Measurements from ENCODE around the gene SYCE3.
A peak's percentile ranks its signal among the peaks of the same experiment; 100 is the strongest.
"Not testable (repeated sequence)": the region's sequence is repeated elsewhere in the genome, so short reads cannot be mapped to it uniquely, and the experiment has no call there.

SYCE3 gene, protein sequence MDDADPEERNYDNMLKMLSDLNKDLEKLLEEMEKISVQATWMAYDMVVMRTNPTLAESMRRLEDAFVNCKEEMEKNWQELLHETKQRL

DNA sequence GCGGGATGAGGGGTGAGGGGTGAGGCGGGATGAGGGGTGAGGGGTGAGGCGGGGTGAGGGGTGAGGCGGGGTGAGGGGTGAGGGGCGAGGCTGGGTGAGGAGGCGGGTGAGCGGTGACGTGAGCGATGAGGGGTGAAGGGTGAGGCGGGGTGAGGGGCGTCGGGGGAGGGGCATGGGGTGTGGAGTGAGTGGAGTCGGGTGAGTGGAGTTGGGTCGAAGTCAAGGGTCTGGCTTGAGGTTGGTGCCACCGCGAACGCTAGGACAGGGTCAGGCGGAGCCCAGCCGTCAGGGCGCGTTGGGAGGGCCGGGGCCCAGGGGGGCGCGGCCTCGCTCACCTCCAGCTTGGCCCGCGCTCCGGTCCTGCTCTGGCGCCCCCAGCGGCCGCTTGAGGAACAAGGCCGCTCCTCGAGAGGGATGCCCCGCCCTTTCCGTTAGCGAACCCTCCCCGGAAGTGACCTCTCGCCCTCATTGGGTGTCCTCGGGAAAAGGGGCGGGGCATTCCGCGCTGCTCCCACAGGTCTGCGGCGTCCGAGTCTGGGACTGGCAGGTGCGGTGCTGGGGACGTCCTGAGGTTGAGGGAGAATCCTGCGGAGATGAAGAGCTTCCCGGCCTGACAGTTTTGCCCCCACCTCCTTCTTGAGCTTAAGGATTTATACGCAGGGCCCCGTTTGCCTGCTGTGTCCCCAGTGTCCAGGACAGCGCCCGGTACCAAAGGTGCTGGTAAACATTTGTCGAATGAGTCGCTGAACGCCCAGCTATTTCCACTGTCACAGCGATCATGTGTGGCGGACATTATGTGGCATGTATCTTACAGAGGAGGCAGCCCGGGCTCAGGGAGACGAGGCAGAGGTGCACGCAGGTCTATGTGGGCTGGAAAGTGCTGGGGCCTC, at the start of gene SYCE3:
Gene SYCE3, minus strand, starts transcription at position 397 of the 890 bp plus-strand sequence. CDS start 6,514 bp downstream, outside the sequence.
- DNase-seq (ENCODE audit: low spot score) = peak; percentile 93

DNA sequence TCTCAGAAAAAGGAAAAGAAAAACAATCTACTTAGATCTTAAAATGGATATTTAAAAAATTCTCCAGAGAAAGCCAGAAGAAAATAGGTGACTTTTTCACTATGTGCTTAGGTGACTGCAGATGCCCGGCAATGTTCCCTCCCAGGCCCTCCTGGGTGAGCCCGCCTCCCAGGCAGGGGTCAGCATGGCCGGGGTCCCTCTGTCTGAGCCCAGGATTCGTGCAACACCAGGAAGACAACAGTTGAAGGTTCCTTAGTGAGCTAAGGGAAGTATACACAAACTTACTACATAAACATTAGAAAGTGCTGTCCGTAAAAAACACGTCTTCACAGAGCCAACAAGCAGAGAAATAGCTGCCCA, 49.4 kb upstream of the SYCE3 start:
- no peak for DNase-seq (ENCODE audit: low spot score)

DNA sequence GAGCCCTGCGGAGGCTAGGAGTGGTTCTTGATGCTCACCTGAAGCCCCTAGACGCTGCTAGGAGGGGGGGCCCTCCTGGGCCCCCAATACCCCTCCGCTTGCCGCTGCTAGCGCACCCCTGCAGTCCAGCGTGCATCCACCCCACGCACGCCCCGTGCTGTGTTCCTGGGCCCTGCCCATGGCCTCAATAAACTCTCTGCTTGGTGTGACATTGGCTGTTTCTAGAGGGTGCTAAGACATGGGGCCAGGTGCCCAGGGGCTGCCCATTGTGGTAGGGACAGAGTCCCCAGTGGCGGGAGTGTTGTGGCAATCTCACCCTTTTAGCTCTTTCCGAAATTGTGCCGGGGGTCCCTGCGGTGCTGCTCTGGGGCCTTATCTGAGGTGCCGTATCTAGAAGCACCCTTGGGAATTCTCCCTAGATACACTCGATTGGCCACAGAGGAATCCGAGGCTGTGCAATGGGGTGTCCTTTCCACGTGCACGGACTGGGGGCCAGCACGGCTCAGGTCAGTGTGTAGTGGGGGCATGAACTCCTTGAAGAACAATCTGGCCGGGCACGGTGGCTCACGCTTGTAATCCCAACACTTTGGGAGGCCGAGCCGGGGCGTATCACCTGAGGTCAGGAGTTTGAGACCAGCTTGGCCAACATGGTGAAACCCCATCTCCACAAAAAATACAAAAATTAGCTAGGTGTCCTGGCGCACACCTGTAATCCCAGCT, 48.8 kb upstream of the SYCE3 start:
- DNase-seq (ENCODE audit: low spot score) = no peak

DNA sequence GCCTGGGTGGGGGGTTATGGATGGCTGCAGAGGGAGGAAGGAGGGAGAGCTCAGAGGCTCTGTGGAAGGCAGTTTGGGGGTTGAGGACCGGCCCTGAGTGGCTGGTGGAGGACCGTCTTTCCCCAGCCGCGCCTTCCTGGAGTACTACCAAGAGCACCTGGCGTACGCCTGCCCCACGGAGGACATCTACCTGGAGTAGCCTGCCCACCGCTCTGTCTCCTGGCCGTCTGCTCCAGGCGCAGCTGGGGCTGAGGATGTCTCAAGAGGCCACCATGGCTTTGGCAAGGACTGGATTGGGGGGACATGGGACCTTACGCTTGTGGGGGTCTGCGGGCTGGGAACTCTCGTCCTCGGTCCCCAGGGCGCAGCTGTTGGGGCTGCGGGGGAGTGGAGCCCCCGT, 47.9 kb upstream of the SYCE3 start:
- DNase-seq (ENCODE audit: low spot score) = no peak

DNA sequence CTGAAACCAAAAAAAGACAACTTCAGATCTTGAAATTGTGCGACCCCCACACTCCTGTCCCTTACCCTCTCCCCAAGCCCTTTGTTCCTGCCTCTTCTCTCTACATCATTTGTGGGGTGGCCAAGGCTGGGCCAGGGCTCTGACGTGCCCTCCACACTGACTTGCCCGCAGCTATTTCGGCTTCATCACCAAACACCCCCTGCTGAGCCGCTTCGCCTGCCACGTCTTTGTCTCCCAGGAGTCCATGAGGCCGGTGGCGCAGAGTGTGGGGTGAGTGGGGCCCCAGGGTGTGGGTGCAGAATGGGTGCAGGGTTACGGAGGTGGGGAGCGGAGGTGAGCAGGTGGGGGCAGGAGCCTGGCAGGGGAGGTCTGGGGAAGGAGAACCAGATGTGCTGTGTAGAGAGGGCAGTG, 47.3 kb upstream of the SYCE3 start:
- no peak for DNase-seq (ENCODE audit: low spot score)

DNA sequence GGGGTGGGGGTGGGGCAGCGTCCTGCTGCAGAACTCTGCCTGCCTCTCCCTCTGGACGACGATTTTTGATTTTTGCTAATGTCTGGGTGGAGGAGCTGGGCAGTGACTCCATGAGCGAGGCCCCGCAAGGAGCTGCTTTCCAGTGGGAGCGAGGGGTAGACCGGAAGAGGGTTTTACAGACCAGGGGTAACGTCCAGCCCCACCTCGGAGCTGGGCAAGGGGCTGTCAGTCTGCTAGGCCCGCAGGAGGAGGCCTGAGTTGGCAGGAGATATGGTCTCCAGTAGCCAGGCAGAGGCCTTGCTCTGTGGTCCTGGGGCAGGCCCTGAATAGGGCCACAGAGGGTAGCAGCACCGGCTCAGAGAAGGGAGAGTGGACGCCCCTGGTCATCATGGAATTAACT, 46.9 kb upstream of the SYCE3 start:
- no peak for DNase-seq (ENCODE audit: low spot score)

DNA sequence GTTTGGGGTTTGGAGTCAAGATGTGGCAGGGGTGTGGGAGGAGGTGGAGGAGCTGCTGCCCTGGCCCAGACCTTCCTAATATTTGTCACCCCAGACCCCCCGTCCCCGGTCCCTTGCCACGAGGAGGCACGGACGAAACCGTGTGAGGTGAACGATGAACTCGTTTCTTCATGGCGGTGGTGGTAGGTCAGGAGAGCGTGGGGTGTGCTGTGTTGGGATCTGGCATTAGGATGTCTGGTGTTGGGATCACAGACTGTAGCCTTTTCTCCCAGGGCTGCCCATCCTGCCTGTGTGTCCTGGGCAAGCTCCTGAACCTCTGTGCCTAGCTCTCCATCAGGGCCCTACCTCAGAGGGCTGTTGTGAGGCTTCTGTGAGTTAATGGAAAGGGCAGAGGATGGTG, 46.3 kb upstream of the SYCE3 start:
- DNase-seq (ENCODE audit: low spot score) = no peak

DNA sequence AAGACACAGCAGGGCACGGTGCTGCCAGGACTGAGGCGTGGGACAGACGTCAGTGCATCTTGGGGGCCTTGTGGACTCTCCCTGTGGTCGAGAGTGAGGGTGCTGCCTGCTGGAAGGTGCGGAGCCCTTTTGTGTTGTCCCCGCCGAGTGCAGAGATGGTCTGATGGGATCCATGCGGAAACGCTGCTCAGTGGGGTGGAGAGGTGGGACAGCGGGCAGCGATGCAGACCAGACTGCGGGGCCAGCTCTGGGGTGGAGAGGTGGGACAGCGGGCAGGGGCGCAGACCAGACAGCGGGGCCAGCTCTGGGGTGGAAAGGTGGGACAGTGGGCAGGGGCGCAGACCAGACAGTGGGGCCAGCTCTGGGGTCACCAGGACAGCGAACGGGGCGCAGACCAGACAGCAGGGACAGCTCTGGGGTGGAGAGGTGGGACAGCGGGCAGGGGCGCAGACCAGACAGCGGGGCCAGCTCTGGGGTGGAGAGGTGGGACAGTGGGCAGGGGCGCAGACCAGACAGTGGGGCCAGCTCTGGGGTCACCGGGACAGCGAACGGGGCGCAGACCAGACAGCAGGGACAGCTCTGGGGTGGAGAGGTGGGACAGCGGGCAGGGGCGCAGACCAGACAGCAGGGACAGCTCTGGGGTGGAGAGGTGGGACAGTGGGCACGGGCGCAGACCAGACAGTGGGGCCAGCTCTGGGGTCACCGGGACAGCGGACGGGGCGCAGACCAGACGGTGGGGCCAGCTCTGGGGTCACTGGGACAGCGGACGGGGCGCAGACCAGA, 45.5 kb upstream of the SYCE3 start:
- not testable (repeated sequence) for DNase-seq (ENCODE audit: low spot score)

DNA sequence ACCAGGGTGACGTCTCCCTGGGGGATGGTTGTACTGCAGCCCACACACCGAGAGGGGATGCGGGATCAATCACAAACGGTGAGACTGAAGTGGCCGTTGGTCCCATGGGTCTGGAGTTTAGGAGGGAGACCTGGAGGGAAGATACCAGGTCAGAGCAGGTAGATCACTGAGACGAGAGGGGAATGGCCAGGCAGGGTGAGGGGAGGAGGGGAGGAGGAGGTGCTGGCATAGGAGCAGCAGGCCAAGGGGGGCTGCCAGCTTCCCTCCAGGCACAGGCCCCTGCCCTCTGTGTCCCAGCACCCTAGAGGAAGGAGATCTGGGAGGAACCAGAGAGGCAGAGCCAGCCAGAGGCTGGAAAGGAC, 44.9 kb upstream of the SYCE3 start:
- no peak for DNase-seq (ENCODE audit: low spot score)

DNA sequence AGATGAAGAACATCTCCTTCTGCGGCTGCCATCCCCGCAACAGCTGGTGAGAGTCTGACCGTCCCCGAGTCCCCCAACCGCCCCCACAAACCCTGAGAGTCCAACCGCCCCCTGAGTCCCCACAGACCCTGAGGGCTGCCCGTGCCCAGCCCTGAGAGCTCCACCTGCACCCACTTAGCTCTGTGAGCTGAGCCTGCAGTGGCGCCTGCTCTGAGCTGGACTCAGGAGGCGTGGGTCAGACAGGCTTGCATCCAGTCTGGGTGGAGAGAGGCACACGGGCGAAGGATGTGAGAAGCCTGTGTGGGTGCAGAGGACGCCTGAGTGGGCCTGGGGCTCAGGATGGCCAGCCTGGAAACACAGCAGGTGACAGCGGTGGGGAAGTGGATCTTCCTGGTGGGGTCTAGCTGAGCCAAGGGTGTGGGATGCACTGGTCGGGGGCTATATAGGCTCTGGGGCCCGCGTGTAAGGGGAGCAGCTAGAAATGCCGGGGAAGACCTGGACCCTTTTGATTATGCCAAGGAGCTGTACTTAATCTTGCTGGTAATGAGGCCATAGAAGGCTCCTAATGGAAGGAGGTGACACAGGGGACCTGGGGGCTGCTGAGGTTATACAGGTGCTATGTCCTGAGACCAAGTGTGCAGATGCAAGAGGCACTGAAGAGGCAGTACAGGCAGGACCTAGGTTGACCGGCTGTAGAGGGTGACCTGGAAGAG, 44.4 kb upstream of the SYCE3 start:
- no peak for DNase-seq (ENCODE audit: low spot score)

DNA sequence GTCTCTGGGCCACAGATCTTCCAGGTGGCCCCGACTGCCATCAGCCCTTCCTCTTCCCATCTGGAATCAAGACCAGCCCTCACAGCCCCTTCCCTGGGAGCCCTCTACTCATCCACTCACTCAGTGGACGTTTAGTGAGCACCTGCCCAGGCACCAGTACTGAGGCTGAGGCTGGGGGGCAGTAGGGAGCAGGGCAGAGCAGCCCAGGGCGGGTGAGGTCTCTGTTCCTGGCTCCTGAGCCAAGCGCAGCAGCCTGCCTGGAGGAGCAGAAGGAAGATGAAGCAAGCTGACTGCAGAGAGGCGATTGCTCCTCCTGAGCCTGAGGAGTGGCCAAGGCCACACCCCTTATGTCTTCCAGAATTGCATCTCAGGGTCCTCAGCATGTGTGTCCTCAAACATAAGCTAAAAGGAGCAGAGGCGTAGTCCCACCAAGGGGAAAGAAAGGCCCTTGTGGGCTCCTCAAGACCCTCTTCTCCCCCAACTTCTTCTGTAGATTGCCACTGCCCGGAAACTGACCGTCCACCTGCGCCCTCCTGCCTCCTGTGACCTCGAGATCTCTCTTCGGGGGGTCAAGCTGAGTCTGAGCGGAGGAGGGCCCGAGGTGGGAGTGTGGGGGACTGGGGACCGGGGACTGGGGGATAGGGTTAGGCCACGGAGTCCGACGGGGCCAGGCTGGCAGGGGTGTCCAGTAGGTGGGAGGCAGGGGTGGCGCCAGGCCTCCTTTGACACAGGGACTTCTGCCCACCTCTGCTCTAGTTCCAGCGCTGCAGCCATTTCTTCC, 43.6 kb upstream of the SYCE3 start:
- DNase-seq (ENCODE audit: low spot score) = no peak

DNA sequence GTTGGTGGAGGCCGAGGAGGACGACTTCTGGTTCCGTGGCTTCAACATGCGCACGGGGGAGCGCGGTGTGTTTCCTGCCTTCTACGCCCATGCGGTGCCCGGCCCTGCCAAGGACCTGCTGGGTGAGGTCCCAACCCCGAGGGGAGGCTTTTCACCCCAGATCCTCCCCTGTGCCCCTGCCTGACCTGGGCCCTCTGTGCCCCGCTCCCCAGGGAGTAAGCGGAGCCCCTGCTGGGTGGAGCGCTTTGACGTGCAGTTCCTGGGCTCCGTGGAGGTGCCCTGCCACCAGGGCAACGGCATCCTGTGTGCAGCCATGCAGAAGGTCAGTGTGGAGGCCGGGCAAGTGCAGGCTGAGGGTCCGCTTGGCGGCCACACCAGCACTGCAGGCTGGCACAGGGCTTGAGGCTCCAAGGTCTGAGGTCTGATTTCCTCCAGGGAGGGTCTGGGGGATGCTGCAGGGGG, 42.9 kb upstream of the SYCE3 start:
- no peak for DNase-seq (ENCODE audit: low spot score)

DNA sequence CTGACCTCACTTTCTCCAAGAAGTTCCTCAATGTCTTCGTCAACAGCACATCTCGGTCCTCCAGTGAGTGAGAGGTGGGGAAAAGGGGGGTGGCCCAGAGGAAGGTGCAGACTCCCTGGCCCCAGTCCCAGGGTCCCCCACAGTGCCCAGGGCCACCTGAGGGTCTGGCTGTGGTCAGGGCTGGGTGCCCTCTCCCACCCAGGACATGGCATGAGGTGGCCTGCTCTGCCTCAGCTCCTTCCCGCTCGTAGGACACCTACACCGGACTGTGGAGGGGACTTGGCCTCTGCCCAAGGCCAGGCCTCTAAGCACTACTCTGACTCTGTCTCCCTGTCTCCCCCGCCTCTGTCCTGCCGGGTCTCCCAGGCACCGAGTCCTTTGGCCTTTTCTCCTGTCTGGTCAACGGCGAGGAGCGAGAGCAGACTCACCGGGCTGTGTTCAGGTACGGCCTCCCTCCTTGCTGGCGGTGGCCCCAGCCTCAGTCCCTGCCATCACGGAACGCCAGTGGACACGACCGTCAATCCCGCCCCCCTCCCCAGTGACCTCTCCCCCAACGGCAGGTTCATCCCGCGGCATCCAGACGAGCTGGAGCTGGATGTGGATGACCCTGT, 42.4 kb upstream of the SYCE3 start:
- no peak for DNase-seq (ENCODE audit: low spot score)

DNA sequence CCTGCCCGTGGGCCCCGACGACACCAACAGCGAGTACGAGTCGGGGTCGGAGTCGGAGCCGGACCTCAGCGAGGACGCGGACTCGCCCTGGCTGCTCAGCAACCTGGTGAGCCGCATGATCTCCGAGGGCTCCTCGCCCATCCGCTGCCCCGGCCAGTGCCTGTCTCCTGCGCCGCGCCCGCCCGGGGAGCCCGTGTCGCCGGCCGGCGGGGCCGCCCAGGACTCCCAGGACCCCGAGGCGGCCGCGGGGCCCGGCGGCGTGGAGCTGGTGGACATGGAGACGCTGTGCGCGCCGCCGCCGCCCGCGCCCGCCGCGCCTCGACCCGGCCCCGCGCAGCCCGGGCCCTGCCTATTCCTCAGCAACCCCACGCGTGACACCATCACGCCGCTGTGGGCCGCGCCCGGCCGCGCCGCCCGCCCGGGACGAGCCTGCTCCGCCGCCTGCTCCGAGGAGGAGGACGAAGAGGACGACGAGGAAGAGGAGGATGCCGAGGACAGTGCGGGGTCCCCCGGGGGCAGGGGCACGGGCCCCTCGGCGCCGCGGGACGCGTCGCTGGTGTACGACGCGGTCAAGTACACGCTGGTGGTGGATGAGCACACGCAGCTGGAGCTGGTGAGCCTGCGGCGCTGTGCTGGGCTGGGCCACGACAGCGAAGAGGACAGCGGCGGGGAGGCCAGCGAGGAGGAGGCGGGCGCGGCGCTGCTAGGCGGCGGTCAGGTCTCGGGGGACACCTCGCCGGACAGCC, 41.7 kb upstream of the SYCE3 start:
- DNase-seq (ENCODE audit: low spot score) = no peak

DNA sequence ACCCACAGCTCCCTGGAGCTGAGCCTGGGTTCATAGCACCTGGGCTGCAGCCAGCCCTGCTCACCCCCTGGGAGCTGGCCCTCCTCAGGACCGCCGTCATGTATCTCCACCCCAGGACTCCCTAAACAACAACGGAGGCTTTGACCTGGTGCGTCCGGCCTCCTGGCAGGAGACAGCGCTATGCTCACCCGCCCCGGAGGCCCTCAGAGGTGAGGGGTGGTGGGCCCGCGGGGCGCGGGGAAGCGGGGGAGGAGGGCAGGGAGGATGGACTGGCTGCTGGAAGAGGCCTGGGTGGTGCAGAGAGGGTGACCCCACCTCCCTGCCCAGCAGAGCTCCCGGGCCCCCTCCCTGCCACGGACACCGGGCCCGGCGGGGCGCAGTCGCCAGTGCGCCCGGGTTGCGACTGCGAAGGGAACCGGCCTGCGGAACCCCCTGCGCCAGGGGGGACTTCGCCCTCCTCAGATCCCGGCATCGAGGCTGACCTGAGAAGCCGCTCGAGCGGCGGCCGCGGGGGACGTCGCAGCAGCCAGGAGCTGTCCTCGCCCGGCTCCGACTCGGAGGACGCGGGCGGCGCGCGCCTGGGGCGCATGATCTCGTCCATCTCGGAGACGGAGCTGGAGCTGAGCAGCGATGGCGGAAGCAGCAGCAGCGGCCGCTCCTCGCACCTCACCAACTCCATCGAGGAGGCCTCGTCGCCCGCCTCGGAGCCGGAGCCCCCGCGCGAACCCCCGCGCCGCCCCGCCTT, 41.0 kb upstream of the SYCE3 start:
- no peak for DNase-seq (ENCODE audit: low spot score)

DNA sequence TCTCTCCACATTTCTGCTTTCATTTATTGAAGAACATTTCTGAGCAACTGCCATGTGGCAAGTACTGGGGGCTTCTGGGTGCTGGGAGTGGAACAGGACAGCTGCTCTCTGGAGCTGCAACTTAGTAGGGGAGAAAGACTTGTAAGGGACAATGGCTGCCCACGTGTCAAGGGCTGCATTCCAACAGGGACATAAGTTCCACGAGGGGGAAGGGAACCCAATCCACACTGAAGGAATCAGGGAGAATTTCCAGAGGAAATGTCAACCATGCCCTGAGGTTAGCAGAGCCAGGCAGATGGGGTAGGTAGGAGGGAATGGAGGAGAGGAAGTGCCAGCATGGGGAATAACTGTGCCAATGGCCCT, 39.6 kb upstream of the SYCE3 start:
- DNase-seq (ENCODE audit: low spot score) = no peak

DNA sequence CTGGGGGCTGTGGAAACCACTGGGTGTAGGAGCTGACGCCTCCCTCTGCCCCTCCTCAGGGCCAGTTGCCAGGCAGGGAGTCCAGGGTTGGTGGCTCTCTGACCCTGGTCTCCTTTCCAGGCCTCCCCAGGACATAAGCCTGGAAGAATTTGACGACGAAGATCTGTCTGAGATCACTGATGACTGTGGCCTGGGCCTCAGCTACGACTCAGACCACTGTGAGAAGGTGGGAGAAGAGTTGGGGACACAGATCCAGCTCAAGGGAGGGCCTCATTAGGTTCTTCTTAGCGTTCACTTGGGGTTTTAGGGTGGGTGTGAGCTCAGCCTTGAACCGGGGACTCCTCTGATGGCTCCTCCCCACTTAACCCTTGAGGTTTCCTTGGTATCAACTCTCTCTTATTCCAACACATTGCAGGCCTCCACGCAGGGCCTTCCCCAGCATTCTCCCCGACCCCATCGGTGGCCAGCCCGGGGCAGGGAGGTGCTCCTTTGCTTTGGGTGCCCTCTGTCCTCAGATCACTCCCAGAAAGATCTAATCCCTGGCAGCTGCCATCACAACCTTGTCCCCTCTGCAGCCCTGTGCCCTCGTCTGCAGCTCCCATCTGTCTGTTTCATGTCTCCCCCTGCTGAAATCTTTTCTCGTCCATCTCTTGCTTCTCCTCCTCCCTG, 39.1 kb upstream of the SYCE3 start:
- no peak for DNase-seq (ENCODE audit: low spot score)

DNA sequence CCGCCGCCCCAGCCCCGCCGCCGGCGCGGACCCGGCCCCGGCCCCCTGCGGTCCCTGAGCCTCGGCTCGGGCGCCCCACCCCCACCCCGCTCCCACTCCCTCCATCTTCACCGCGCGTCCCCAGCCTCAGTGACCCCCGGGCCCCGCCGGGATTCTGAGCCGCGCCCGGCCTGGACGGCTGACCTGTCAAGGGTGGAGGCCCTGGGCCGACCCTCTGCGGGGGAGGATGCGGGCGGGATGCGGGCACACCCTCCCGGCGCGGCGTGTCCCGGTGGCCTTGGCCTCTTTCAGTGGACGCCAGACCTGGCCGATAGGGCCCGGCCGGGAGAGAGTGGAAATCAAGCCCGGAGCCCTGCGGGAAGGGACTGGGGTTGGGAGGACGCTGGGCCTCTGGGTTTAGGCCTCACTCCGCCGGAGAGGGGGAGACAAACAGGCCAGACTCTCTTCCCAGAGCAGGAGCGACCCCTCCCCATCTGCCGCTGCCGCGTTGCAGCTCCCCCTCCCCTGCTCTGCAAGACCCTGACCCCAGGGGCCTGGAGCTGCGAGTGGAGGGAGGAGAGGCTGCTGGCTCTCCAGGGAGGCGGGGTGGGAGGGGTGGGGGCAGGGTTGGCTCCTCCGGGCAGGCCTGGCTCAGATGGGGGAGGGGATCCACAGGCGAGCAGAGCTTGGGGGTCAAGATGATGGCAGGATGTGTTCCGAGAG, 38.4 kb upstream of the SYCE3 start:
- no peak for DNase-seq (ENCODE audit: low spot score)

All from germinal center (tissue), 1 donor.